ENCODE results near the gene IL37. TPM values are rescaled to one million over a fixed set of nuclear protein-coding genes. Genes with fewer than 3 reads are reported as not detected.

The IL37 gene
- total and polyA plus RNA-seq, 2 donors (not counting 3 experiments of a cell fraction or from before 2014, with no cell fraction given): not detected

GRCh38 chr2:112949456-112949855 is 38.5 kb downstream of the IL37 start:
- no peak overlapping the region for H2AFZ ChIP-seq (ENCODE audit: low read depth, low read length)
- H3K9me1 ChIP-seq (replicated peaks; ENCODE audit: control insufficient read depth, extremely low read depth, insufficient read depth, low read length): no peaks in the 10 kb centered on the region
- CTCF ChIA-PET: interaction anchor here (1.5 kb wide), 1 partner anchor 9 kb away, joined by 5 read pairs; no protein-coding TSS in a partner anchor
- dilution Hi-C loops (cut with MboI; ENCODE audit: extremely low pct_ligation_motif_present, low sequenced_read_pairs) (loop anchor here (25.0 kb wide), 1 partner anchor 187 kb away; the partner anchor contains the start of gene CKAP2L), intact Hi-C loops (cut with micrococcal nuclease) (no loop called here)
- no peaks in the 10 kb centered on the region for H4K20me1 ChIP-seq (replicated peaks; ENCODE audit: control insufficient read depth, extremely low read depth, insufficient read depth, low read length)
- no peak overlapping the region for H3K4me3 ChIP-seq (replicated peaks in 1 of 3; ENCODE audit: insufficient read depth in 1 of 3, low read depth in 1 of 3, low read length in 3 of 3)
- BruUV-seq (replicated peaks): no TSS peak
- no peak for DNase-seq (ENCODE audit: low read depth, low spot score)
- H3K27ac ChIP-seq (ENCODE audit: insufficient read depth, low read depth, low read length): no peak overlapping the region
- no peak overlapping the region for H3K9ac ChIP-seq (replicated peaks; ENCODE audit: extremely low read depth, insufficient read depth, low read length)
- FAIRE-seq: no peak
- peaks cover 6 to 33% of the 10 kb centered on the region in 2 experiments for H3K27me3 ChIP-seq (ENCODE audit: control insufficient read depth in 2 of 2, insufficient read depth in 2 of 2, low read length in 2 of 2)
- H3K9me3 ChIP-seq (replicated peaks; ENCODE audit: control insufficient read depth, insufficient read depth, low read length): no peaks in the 10 kb centered on the region
- H3K4me1 ChIP-seq (ENCODE audit: control insufficient read depth, extremely low read depth, insufficient read depth, low read length): no peaks in the 10 kb centered on the region
- POLR2A ChIA-PET: no interaction called here
- H3K4me2 ChIP-seq (ENCODE audit: insufficient read depth, low read length): no peak overlapping the region
- TF ChIP-seq, protein P1, sequence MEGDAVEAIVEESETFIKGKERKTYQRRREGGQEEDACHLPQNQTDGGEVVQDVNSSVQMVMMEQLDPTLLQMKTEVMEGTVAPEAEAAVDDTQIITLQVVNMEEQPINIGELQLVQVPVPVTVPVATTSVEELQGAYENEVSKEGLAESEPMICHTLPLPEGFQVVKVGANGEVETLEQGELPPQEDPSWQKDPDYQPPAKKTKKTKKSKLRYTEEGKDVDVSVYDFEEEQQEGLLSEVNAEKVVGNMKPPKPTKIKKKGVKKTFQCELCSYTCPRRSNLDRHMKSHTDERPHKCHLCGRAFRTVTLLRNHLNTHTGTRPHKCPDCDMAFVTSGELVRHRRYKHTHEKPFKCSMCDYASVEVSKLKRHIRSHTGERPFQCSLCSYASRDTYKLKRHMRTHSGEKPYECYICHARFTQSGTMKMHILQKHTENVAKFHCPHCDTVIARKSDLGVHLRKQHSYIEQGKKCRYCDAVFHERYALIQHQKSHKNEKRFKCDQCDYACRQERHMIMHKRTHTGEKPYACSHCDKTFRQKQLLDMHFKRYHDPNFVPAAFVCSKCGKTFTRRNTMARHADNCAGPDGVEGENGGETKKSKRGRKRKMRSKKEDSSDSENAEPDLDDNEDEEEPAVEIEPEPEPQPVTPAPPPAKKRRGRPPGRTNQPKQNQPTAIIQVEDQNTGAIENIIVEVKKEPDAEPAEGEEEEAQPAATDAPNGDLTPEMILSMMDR (IDR thresholded peaks at IDR 0.05; ENCODE audit: extremely low read depth in 1 of 2, insufficient read depth in 1 of 2, low read depth in 1 of 2, low read length in 2 of 2): no peak
- TF ChIP-seq JUN (IDR thresholded peaks at IDR 0.05; ENCODE audit: borderline replicate concordance, insufficient read depth, insufficient read length, low read depth) (no peak), POLR2A (IDR thresholded peaks at IDR 0.05; ENCODE audit: low read depth, low read length) (no peak), GATA2 (IDR thresholded peaks at IDR 0.05; ENCODE audit: insufficient read depth, insufficient read length, low read depth, low read length) (no peak), EZH2 (IDR thresholded peaks at IDR 0.05; ENCODE audit: borderline replicate concordance, low read depth, low read length, severe bottlenecking) (no peak), FOS (IDR thresholded peaks at IDR 0.05; ENCODE audit: borderline replicate concordance, insufficient read depth, low read length) (no peak), MYC (IDR thresholded peaks at IDR 0.05; ENCODE audit: low read depth, low read length) (no peak), MAX (IDR thresholded peaks at IDR 0.05; ENCODE audit: insufficient read depth, insufficient read length) (no peak), POLR2AphosphoS5 (IDR thresholded peaks at IDR 0.05; ENCODE audit: insufficient read depth, low read depth, low read length) (no peak)
- H3K79me2 ChIP-seq (ENCODE audit: control insufficient read depth, insufficient read depth, low read length): no peaks in the 10 kb centered on the region
- H3K36me3 ChIP-seq (ENCODE audit: control insufficient read depth in 2 of 2, extremely low read depth in 1 of 2, insufficient read depth in 2 of 2, low read length in 2 of 2): no peaks in the 10 kb centered on the region

All from endothelial cell of umbilical vein (primary cell).